ENCODE data around the gene PAMR1.

Gene PAMR1

DNA sequence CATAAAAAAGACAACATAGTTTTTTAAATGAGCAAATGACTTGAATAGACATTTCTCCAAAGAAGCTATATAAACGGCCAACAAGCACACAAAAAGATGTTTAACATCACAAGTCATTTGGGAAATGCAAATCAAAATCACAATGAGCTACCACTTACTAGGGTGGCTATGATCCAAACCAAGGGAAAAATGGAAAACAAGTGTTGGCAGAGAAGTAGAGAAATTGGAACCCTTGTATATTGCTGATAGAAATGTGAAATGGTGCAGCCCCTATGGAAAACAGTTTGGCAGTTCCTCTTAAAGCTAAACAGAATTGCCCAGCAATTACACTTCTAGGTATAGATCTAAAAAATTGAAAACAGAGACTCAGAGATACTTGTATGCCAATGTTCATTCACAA is 29.0 kb downstream of the PAMR1 start:
- no peak for DNase-seq (ENCODE audit: low read depth in 2 of 2, low spot score in 1 of 2)

DNA sequence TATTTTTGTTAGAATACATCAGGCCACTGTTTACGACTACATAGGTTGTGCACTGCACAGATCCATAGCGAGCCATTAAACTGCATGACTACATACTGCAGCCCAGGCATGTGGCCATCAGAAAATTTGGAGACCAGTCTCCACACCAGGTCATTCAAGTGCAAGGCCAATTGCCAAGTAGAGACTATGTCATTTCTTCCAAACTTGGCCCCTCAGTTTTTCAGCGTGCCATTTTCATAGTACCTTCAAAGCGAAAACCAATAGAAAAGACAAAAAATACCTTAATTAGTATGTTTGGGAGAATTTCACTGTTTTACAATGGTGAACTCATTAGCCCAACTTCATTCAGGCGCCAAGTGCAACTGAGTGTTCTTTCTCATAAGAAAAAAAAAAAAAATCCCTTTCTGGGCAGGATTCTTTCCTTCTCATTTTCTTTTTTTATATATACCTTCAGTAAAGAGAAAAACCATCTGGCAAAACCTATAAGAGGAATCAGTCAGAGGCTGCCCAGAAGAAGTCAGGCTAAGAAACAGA is 30.4 kb downstream of the PAMR1 start:
- no peak for DNase-seq (ENCODE audit: low read depth in 2 of 2, low spot score in 1 of 2)

DNA sequence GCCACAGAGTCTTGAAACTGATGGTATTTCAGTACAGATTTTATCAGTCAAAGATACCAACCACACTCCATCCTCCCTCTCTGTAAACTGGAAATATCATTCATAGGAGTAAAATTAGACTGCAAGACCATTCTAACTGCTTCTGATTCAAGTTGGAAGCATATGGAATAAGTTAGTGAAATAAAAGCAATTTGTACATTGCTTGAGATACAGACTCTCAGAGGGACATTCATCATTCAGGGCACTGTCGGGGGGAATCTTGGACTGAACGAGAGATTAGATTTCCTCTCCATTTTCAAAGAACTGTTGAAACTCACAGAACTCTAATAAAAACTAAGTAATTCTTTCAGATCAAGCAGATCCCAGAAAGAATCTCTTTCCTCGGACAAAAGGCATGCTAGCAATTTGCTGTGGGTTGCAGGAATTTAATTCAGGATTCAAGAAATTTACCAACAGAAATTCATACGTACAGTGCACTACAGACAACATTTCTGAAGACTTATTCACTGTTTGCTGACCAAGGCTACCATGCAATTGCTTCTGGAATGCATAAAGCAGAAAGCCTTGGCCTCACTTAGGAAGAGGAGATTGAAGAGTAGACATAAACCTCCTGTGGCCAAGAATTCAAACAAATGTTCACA is 34.1 kb downstream of the PAMR1 start:
- no peak for DNase-seq (ENCODE audit: low read depth in 2 of 2, low spot score in 1 of 2)

DNA sequence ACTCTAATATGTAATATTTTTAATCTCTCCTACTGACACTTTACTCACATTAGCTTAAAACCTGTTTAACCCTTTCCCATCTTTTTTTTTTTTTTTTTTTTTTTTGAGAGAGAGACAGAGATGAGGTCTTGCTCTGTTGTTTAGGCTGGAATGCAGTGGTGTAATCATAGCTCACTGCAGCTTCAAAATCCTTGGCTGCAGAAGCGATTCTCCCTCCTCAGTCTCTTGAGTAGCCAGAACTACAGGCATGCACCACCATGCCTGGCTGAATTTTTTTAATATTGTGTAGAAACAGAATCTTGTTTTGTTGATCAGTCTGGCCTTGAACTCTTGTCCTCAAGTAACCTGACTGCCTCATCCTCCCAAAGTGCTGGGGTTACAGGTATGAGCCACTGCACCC is 37.3 kb downstream of the PAMR1 start:
- DNase-seq (ENCODE audit: low read depth in 2 of 2, low spot score in 1 of 2), result no peak

DNA sequence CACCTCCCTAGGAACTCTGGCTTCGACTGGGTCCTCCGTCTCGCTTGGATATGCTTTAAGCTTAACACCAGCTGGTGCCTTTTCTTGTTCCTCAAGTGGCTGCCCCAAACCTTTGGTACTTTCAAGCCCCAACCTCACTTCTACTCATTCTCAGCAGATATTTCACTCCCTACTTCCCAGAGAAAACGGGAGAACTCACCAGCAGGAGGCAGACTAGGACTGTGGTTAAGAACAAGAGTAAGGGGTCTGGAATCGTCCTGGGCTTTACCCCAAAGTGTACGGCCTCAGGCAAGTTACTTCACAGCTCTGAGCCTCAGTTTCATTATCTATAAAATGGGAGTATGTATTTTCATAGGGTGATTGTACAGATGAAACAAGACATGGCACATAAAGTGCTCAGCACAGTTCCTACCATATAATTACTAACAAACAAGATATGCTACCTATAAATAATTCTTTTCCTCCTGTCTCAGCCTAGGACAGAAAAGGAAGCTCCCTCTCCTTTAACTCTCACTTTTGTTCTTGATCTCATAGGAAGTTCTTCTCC is 37.8 kb downstream of the PAMR1 start:
- no peak for DNase-seq (ENCODE audit: low read depth in 2 of 2, low spot score in 1 of 2)

DNA sequence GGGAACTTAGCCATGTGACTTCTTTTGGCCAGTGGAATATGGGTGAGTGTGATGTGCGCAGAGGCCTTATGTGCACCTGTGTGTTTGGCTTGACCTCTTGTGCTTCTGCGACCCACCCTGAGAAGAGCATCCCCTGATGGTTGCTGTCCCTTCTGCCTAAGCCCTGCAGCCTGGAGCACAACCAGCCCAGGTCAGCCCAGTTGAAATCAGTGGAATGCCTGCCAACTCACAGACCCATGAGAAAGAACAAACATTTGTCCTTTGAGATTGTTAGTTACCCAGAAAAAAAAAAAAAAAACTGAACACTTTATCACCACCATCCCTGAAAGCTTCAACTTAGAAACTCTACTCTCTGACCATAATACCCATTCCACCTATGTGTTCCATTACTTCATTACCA is 38.5 kb downstream of the PAMR1 start:
- DNase-seq (ENCODE audit: low read depth in 2 of 2, low spot score in 1 of 2), result no peak

DNA sequence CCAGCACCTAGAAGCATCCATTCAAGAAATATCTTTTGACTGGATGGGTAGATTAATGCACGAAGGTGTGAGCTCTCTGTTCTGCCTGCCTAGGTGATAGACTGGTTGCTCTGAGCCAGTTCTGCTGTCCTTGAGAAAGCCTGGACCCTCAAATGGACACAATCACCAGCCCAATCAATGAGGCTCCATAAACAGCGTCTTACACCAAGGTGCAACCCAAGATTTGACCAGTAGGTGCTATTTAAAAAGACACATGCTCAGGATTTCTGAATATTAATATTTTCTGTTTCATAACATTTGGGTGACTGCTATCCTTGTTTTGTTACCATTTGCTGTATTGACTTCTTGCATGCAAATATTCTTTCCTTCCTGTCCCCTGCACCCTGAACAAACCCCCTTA is 39.0 kb downstream of the PAMR1 start:
- DNase-seq (ENCODE audit: low read depth in 2 of 2, low spot score in 1 of 2), result no peak

DNA sequence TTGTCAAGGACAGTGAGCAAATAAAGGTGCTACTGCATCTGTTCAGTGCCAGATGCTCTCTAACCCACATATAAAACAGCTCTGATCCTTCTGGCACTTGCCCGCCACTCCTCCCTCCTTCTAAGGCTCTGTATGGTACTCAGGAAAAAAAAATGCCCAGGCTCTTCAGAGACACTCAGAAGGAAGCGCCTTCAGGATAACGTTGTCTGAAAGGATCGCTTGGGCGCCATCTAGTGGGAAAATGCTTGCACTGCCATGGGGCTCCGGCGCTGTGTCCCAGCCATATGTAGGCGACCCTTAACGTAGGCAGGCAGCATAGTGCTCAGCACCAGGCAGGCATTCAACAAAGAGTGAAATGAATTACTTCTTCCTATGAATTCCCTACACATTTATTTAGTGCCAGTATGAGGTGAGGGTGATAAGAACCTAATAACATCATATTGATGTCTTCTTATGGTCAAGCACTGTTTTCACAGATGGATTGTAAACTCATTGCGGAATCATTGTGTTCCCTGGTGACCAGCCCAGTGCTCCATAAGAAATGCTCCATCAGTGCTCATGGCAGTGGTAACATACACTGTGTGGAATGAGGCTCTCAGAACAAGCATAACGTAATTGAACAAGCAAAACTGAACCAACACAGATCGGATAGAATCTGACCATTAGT is 39.6 kb downstream of the PAMR1 start:
- DNase-seq (ENCODE audit: low read depth in 2 of 2, low spot score in 1 of 2), result peak; percentile 30 to 63

DNA sequence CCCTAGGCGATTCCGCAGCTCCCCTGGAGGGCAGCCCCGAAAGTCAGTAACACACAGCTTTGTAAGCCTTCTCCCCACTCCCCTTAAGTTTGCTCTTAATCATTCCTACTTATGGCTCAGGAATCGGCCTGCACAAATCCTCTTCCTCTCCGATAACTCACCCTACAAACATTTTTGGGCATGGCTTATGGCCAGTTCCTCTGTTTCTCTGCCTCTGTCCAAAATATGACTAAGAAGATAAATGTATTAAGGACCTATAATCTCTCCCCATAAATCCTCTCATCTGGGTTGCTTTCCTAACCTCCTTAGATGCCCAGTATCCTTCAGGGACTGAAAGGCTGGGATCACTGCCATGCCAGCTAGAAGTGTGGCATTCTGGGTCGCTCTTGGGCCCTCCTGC is 41.0 kb downstream of the PAMR1 start:
- DNase-seq (ENCODE audit: low read depth in 2 of 2, low spot score in 1 of 2), result no peak

DNA sequence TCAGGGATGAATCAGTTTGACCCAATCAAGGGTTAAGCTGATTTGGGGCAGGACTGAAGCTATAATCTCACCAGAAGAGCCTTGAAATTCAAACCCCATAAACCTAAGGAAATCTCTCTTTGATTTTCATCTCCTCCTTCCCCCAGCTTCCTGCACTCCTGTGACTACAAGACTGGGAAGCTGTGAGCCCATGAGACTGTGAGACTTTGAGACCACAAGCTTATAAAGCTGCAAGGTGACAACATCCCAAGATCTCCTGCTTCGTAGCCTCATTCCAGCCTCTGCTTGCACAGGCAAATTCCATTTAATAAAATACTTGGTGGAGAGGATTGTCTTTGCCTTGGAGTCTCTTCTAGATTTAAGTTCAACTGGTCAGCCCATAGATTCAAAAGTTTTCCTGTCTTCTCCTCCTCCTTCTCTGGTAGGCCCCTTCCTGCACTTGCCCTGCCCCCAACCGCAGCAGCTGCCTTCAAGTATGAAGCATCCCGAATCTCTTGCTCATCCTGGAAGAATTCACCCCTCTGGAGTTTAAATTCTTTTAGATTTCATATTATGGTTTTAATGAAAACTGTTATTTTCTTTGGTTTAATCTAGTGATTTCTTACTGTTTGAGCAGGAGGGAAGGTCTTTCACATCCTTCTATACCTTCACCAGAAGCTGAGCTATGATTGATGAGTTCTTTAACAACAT is 42.1 kb downstream of the PAMR1 start:
- no peak for DNase-seq (ENCODE audit: low read depth in 2 of 2, low spot score in 1 of 2)

DNA sequence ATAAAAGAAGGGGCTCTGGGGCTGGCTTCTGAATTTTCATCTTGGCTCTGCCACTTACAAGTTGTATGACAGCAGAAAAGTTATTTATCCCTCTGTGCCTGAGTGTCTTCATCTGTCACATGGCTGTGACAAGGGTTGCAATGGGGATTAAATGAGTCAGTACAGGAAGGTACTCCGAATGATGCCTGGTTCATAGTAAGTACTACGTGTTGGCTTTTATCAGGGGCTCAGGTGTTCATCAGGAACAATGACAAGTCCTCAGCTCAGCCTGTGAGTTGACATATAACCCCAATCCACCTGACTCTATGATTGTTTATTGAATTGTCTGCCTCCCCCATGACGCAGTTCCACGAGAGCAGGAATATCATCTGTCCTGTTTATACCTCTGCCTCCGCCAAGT is 45.7 kb downstream of the PAMR1 start:
- DNase-seq (ENCODE audit: low read depth in 2 of 2, low spot score in 1 of 2), result no peak

DNA sequence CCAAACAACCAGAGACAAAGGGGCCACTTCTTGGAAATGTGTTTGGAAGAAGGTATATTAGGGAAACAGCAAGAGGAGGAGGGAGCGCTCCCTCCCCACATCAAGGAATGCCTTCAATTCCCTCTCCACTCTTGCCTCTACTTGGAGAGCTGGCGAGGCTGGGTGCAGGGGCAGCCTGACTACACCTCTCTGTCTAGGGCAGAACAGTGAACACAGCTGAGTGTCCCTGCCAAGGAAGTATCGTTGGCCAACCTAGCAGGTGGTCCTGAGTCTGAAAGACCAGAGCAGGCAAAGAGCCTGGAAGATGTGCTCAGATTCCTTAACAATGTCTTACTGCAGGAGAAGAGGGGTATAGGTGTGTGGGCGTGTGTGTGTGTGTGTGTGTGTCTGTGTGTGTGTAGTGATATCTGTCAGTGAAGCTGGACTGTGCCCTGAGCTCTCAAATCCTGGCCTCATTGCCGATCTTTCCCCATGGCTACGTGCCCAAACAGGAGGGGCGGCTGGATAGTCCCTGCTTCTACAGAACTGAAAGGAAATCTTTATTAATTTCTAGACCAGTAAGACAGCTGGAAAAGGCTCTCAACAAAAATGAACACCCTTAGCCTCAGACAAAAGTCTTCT is 46.8 kb downstream of the PAMR1 start:
- no peak for DNase-seq (ENCODE audit: low read depth in 2 of 2, low spot score in 1 of 2)

DNA sequence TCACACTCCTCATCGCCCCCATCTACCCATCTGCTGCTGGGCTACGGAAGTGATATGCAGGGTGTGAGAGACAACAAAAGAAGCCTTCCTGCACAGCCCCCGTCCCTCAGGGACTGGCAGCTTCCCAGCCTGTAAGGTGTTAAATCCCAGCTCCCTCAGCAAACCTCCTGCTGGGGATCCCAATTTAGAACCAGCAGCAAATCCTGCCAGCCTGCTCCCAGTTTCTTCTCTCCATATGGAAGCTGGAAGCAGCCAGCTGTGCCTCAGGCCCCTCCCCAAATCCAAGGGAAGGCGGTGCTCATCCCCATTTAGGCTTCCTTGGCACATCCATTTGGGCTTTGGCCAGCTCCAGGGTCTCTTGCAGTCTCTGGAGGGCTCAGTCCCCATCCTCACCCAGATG is 47.5 kb downstream of the PAMR1 start:
- no peak for DNase-seq (ENCODE audit: low read depth in 2 of 2, low spot score in 1 of 2)

DNA sequence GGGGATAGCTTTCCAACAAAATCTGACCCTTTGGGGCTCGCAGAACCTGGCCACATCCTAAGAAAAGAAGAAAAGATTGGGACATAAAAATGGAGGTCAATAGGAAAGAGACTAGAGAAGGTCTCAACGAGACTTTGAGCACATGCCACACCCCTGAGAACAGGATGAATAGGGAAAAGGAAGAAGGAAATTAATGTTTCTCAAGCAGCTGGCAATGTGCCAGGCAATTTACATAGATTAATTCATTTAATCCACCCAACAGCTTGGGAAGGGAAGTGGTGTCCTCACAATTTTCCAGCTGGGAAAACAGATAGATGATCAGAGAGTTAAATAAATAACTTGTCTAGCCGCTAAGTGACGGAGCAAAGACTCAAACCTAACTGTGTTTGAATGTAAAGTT is 50.7 kb downstream of the PAMR1 start:
- DNase-seq (ENCODE audit: low read depth in 2 of 2, low spot score in 1 of 2), result no peak

DNA sequence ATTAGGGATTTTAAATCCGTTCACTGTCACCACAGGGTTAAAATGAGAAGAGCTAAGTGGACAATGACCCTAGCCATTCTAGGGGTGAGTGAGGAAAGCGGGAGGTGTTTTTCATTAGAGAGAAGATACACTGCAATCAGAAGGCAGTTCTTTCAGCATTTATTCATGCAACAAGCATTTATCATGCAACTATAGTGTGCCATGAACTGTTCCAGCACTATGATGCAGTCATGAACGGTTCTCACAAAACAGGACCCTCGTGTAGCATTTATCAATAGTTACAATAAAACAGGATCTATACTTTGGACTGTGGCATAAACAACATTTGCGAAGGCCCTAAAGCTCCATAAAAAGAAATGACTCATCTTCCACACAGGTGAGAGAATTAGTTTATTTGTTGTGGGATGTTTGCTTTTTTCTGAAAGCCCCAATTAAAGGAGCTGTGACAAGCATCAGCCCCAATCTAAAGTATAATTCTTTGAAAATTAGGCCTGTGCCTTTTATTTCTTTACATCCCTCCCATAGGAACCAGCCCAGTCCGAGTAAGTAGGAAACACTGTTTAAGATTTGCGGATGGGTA is 51.5 kb downstream of the PAMR1 start:
- DNase-seq (ENCODE audit: low read depth in 2 of 2, low spot score in 1 of 2), result no peak

DNA sequence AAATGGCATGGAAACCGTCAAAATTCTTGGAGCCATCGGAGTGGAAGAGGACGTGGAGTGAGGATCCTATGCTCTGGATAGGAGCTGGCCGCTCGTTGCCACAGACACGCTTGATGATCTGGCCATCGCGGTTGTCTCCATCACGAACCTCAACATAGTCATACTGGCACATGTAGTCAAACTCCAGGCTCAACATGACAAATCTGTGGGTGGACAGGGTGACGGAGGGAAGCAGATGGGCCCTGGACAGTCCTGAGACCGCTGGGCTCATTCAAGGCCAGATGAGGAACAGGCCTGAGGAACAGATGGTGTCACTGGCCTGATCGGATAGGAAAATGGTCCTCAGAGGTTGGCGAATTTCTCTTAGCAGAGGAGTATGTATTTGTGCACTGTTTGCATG is 54.8 kb downstream of the PAMR1 start:
- no peak for DNase-seq (ENCODE audit: low read depth in 2 of 2, low spot score in 1 of 2)

DNA sequence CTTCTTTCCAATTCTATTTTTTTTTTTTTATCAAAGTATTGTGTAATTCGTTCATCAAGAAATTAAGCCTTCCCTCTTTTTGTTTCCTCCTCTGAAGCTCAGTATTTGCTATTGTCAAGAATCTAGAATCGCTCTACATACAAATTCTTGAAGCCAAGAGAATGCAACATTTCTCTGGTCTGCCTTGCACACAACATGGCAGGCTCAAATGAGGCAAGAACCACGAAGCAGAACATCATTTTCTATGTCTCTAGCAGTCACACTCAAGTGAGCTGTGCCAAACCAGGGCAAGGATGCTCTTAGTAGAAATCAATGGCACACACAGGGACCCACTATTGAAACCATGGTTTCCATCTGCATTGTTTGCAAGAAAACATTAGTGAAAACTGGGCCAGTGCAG is 59.4 kb downstream of the PAMR1 start:
- no peak for DNase-seq (ENCODE audit: low read depth in 2 of 2, low spot score in 1 of 2)

DNA sequence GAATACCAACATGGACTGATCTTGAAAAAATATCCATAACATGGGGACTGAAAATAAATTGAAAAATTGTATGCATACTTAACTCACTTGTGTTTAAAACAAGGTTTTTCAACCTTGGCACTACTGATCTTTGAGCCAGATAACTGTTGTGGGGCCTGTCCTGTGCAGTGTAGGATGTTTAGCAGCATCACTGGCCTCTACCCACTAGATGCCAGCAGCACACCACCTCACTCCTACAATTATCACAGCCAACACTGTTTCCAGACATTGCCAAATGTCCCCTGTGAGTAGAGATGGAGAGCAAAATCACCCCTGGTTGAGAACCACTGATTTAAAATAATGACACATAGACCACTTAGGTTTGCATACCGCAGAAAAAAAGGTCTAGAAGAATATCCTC is 61.1 kb downstream of the PAMR1 start:
- no peak for DNase-seq (ENCODE audit: low read depth in 2 of 2, low spot score in 1 of 2)

DNA sequence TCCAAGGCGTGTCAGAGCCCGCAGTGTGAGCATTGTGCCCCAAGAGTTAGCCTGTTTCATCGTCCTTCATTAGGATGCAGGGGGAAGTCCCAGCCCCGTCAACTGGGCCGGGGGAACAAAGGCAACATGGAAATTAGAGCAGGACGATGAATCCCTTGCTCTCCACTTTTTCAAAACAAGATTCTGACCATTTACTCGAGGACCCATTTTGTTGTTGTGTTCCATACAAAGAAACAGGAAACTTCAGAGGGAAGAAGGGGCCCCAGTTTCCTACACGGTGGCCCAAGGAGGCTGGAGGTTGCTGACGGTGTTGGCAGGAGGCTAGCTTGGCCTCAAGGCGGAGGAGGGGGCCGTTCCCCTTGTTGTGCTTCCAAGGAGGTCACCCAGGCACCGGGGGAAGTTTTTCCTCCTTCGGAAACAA is 62.1 kb downstream of the PAMR1 start:
- no peak for DNase-seq (ENCODE audit: low read depth in 2 of 2, low spot score in 1 of 2)

DNA sequence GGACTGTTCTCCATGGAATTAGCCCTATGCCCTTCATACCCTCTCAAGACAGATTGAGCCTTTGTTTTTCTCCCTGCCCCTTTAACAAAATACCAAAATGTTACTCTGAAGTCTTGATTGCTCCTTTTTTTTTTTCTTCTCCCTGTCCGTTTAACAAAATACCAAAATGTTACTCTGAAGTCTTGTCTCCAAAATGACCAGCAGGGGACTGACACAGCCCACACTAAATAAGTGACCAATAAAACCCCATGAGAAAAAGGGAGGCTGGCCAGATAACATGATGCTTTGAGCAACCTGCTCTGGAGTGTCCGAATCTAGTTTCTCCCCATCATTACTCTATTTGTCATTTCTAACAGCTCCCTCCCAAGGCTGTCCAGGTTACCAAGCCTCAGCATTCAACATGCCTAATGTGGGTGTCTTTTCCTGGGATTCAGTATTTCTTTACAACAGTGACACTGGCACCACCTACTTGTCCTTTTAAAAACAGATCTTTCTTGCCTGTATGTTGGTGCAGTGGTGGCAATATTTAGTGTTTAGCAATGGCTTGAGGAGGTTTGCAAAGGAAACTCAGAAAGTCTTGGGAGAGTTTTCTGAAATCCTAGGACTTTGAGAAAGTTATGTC is 63.4 kb downstream of the PAMR1 start:
- DNase-seq (ENCODE audit: low read depth in 2 of 2, low spot score in 1 of 2), result no peak

DNA sequence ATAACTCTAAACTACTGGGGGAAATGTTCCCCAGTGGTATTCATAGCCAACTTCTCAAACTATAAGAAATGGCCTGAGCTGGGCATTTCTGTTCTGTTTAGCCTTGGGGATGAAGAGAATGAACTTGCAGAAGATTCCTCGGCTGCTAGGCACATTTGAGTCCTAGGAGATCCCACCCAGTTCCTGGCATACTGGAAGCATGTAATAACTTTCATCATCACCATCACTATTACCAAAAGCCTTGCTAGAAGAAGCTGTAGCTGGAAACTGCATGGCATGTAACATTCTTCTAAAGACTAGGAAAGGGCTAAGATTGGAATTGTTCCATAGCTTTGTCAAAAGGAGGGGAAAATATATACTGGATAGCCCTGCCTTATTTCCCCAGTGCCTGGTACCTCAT is 65.9 kb downstream of the PAMR1 start:
- DNase-seq (ENCODE audit: low read depth in 2 of 2, low spot score in 1 of 2), result no peak

All from stimulated activated CD8-positive, alpha-beta memory T cell treated with anti-CD3 and anti-CD28 coated beads, Interleukin-4, amount 100 ng/mL, for 4 hours (primary cell).